Measurements from ENCODE around the gene TAF10. TPM values are rescaled to one million over a fixed set of nuclear protein-coding genes. Genes with fewer than 3 reads are reported as not detected.

Gene TAF10
- total and polyA plus RNA-seq, 2 of the 13 experiments (the other 11 are each of a cell fraction or from before 2014, with no cell fraction given), result 71.3 to 134 TPM

GRCh38 chr11:6620636-6621035 lies 8.6 kb upstream of the TAF10 start:
- no peak overlapping the region for H2AFZ ChIP-seq (ENCODE audit: low read length)
- H3K27ac ChIP-seq (ENCODE audit: extremely low read length, insufficient read depth, low read length), result no peak overlapping the region
- no peaks in the 10 kb centered on the region for H3K9me3 ChIP-seq (ENCODE audit: low read length)
- TF ChIP-seq MAF1 (CRISPR knock-in tag; IDR thresholded peaks at IDR 0.05; ENCODE audit: borderline replicate concordance) (no peak), ZBTB3 (CRISPR knock-in tag; IDR thresholded peaks at IDR 0.05; ENCODE audit: borderline replicate concordance, low read depth) (no peak), ZNF597 (CRISPR knock-in tag; IDR thresholded peaks at IDR 0.05) (no peak), ZNF556 (CRISPR knock-in tag; IDR thresholded peaks at IDR 0.05; ENCODE audit: borderline replicate concordance) (no peak), RFX3 (CRISPR knock-in tag; IDR thresholded peaks at IDR 0.05) (no peak), GLMP (CRISPR knock-in tag; IDR thresholded peaks at IDR 0.05; ENCODE audit: borderline replicate concordance) (no peak), ESRRA (CRISPR knock-in tag; IDR thresholded peaks at IDR 0.05; ENCODE audit: low read depth) (no peak), ZBTB34 (CRISPR knock-in tag; IDR thresholded peaks at IDR 0.05) (no peak)
- POLR2A ChIA-PET, result interaction anchor here (0.9 to 5.5 kb wide), 4 partner anchors 8 to 63 kb away, joined by 4 to 24 read pairs (median 4); partner anchors contain the start of genes MRPL17 and TAF10
- FAIRE-seq (no peak), DNase-seq (ENCODE audit: low spot score) (no peak), ATAC-seq (no peak)
- peaks cover 2 to 5% of the 10 kb centered on the region in 2 experiments; a peak in 1 of 5 replicates for H3K36me3 ChIP-seq (replicated peaks in 1 of 2; ENCODE audit: control insufficient read depth in 1 of 2, insufficient read depth in 2 of 2, low read length in 2 of 2)
- WGBS (ENCODE audit: low lambda C conversion rate), result 11% methylated on average over 1 of the region's 1 CpG
- in situ Hi-C loops (cut with HindIII; ENCODE audit: extremely low pct_ligation_motif_present, low pct_unique_long_range_greater_than_20kb), result no loop called here
- no peaks in the 10 kb centered on the region for H4K20me1 ChIP-seq (ENCODE audit: insufficient read depth, low read length)
- BruUV-seq (replicated peaks), result no TSS peak
- intact Hi-C loops (cut with micrococcal nuclease; ENCODE audit: unreplicated experiment), result no loop called here
- H3K27me3 ChIP-seq (ENCODE audit: control insufficient read depth in 1 of 2, insufficient read depth in 2 of 2, low read length in 2 of 2), result peaks cover 15 to 54% of the 10 kb centered on the region in 2 experiments
- no peak overlapping the region for H3K4me3 ChIP-seq (replicated peaks in 1 of 3; ENCODE audit: insufficient read depth in 1 of 3, low read depth in 2 of 3, low read length in 3 of 3)
- H3K4me2 ChIP-seq (ENCODE audit: low read depth, low read length), result no peak overlapping the region
- CTCF ChIA-PET (ENCODE audit: low intra/inter-chr PET ratio, low total read pairs), result no interaction called here
- peaks cover 41% of the 10 kb centered on the region for H3K4me1 ChIP-seq (ENCODE audit: insufficient read depth, low read length)
- H3K79me2 ChIP-seq (ENCODE audit: insufficient read depth, low read length), result peaks cover 7% of the 10 kb centered on the region
- H3K9ac ChIP-seq (ENCODE audit: insufficient read depth, low read depth, low read length), result no peak overlapping the region

All from HepG2 (cell line).